ENCODE results near the gene TAOK3. TPM values are rescaled to one million over a fixed set of nuclear protein-coding genes. Genes with fewer than 3 reads are reported as not detected.

Gene TAOK3
- polyA plus RNA-seq, 3 donors, result 19.7 to 58.3 (median 44.8) TPM

DNA sequence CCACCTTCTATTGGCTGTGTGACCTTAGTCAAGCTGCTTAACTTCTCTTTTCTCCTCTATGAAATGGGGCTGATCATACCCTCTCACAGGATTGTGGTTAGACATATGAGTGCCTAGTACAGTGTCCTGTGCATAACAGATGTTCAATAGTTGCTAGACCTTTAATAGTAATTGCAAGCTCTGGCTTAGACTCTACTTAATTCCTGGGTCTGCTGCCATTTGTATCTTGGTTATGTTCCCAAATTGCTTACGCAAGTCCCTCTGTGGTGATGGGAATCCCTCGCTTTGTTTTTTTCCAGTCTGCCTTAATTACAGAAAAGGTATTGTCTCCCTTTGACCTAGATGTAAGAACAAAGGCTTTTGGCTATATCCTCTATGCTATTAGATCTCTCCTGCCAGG lies 18.7 kb upstream of the TAOK3 start:
- Histone ChIP-seq H3K4me3 (replicated peaks in 1 of 3; ENCODE audit: low read depth in 2 of 3, low read length in 3 of 3) (no peak overlapping the region), H3K36me3 (replicated peaks in 1 of 2; ENCODE audit: control insufficient read depth in 1 of 2, insufficient read depth in 2 of 2, low read length in 2 of 2) (peaks cover 85 to 97% of the 10 kb centered on the region in 2 donors), H3K27me3 (ENCODE audit: control insufficient read depth in 2 of 2, insufficient read depth in 2 of 2, low read length in 2 of 2) (no peaks in the 10 kb centered on the region), H3K27ac (ENCODE audit: low read depth in 1 of 2, low read length in 2 of 2) (no peak overlapping the region), H3K9ac (ENCODE audit: insufficient read depth, low read length, poor library complexity, severe bottlenecking) (no peak overlapping the region), H3K79me2 (ENCODE audit: insufficient read depth, low read length) (no peaks in the 10 kb centered on the region), H4K20me1 (ENCODE audit: insufficient read depth, low read length) (no peaks in the 10 kb centered on the region), H3K9me3 (replicated peaks in 1 of 2; ENCODE audit: control insufficient read depth in 1 of 2, insufficient read depth in 1 of 2, low read length in 2 of 2) (no peaks in the 10 kb centered on the region), H3K4me2 (replicated peaks; ENCODE audit: extremely low read depth, low read length, poor library complexity, severe bottlenecking) (no peak overlapping the region), H3K4me1 (ENCODE audit: control insufficient read depth in 1 of 2, insufficient read depth in 2 of 2, low read length in 2 of 2) (no peaks in the 10 kb centered on the region), H2AFZ (ENCODE audit: insufficient read depth, low read depth, low read length, poor library complexity, severe bottlenecking) (no peak overlapping the region)
- no CpG with 5 or more reads among the region's 2 CpGs for WGBS (ENCODE audit: insufficient coverage)
- Mint-ChIP-seq H3K27ac (no peak overlapping the region), H3K4me1 (no peaks in the 10 kb centered on the region), H3K27me3 (ENCODE audit: low read depth in 3 of 3) (no peaks in the 10 kb centered on the region), H3K36me3 (peaks cover 83 to 98% of the 10 kb centered on the region in 2 donors), H3K4me3 (no peak overlapping the region), H3K9me3 (no peaks in the 10 kb centered on the region)
- intact Hi-C loops (cut with micrococcal nuclease), result no loop called here
- TF ChIP-seq, protein P1, sequence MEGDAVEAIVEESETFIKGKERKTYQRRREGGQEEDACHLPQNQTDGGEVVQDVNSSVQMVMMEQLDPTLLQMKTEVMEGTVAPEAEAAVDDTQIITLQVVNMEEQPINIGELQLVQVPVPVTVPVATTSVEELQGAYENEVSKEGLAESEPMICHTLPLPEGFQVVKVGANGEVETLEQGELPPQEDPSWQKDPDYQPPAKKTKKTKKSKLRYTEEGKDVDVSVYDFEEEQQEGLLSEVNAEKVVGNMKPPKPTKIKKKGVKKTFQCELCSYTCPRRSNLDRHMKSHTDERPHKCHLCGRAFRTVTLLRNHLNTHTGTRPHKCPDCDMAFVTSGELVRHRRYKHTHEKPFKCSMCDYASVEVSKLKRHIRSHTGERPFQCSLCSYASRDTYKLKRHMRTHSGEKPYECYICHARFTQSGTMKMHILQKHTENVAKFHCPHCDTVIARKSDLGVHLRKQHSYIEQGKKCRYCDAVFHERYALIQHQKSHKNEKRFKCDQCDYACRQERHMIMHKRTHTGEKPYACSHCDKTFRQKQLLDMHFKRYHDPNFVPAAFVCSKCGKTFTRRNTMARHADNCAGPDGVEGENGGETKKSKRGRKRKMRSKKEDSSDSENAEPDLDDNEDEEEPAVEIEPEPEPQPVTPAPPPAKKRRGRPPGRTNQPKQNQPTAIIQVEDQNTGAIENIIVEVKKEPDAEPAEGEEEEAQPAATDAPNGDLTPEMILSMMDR (IDR thresholded peaks at IDR 0.05), result no peak
- DNase-seq, result no peak

DNA sequence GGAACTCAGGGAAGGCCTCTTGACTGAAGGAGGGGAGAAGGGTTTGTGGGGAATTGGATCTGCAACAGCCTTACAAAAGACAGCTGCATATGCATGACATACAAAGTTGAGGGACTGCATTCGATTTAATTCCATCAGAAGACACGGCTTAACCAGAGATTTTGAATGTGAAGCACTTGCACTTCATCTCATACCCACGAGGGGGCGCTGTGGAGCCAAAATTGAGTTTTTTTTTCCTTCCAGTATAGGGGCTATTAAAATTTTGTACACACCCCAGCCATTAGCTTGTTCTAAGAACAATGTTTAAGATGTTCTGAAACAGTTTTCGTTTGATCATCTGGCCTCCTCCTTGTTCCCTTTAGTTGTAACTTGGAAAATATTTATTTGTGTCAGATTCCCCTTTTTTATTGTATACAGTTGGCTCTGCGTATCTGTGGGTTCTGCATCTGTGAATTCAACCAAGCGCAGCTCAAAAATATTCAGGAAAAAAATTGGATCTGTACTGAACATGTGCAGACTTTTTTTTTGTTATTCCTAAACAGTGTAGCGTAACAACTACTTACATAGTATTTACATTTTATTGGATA lies 5.3 kb upstream of the TAOK3 start:
- peaks cover 27 to 36% of the 10 kb centered on the region in 2 donors for H3K36me3 ChIP-seq (replicated peaks in 1 of 2; ENCODE audit: control insufficient read depth in 1 of 2, insufficient read depth in 2 of 2, low read length in 2 of 2)
- 0% methylated on average over 2 of the region's 8 CpGs for WGBS (ENCODE audit: insufficient coverage)
- H3K4me1 Mint-ChIP-seq, result peaks cover 27% of the 10 kb centered on the region
- H3K36me3 Mint-ChIP-seq, result peaks cover 30 to 37% of the 10 kb centered on the region in 2 donors
- H3K4me3 Mint-ChIP-seq, result peak overlapping the region; percentile 88 to 92
- H3K4me2 ChIP-seq (replicated peaks; ENCODE audit: extremely low read depth, low read length, poor library complexity, severe bottlenecking), result peak overlapping the region; percentile 95
- peaks cover 26 to 32% of the 10 kb centered on the region in 2 donors for H3K4me1 ChIP-seq (ENCODE audit: control insufficient read depth in 1 of 2, insufficient read depth in 2 of 2, low read length in 2 of 2)
- H3K4me3 ChIP-seq (replicated peaks in 1 of 3; ENCODE audit: low read depth in 2 of 3, low read length in 3 of 3), result peak overlapping the region; percentile 70 to 97 (median 91)
- no peak overlapping the region for H3K9ac ChIP-seq (ENCODE audit: insufficient read depth, low read length, poor library complexity, severe bottlenecking)
- no peaks in the 10 kb centered on the region for H3K9me3 ChIP-seq (replicated peaks in 1 of 2; ENCODE audit: control insufficient read depth in 1 of 2, insufficient read depth in 1 of 2, low read length in 2 of 2)
- H3K27ac Mint-ChIP-seq, result peak overlapping the region; percentile 74 to 95 (median 87)
- H2AFZ ChIP-seq (ENCODE audit: insufficient read depth, low read depth, low read length, poor library complexity, severe bottlenecking), result peak overlapping the region; percentile 64
- H3K27me3 ChIP-seq (ENCODE audit: control insufficient read depth in 2 of 2, insufficient read depth in 2 of 2, low read length in 2 of 2), result no peaks in the 10 kb centered on the region
- intact Hi-C loops (cut with micrococcal nuclease), result loop anchor here (10.0 kb wide), 4 partner anchors 193 to 323 kb away; partner anchors contain the start of gene WSB2 (in 1 of the 2)
- H3K79me2 ChIP-seq (ENCODE audit: insufficient read depth, low read length), result peaks cover 46% of the 10 kb centered on the region
- H4K20me1 ChIP-seq (ENCODE audit: insufficient read depth, low read length), result peaks cover 12% of the 10 kb centered on the region
- H3K27ac ChIP-seq (ENCODE audit: low read depth in 1 of 2, low read length in 2 of 2), result peak overlapping the region in 1 of 2 donors; percentile 96
- H3K9me3 Mint-ChIP-seq, result no peaks in the 10 kb centered on the region
- no peaks in the 10 kb centered on the region for H3K27me3 Mint-ChIP-seq (ENCODE audit: low read depth in 3 of 3)
- TF ChIP-seq, protein P1 (IDR thresholded peaks at IDR 0.05), result peak; percentile 99
- peak; percentile 45 to 60 (median 58) for DNase-seq

Data from CD14-positive monocyte (primary cell).